GM13977 (cell line): ENCODE results near the gene ZMIZ1.
"Not testable (repeated sequence)": the region's sequence is repeated elsewhere in the genome, so short reads cannot be mapped to it uniquely, and the experiment has no call there.

Source experiments
- DNase-seq: peaks from one replicate; pipeline ENCODE4 v3.0.0; 2012; ENCODE audit warnings: low spot score
- CTCF ChIP-seq: IDR thresholded peaks from 2 replicates; pipeline ENCODE4 v1.5.1; 2012; ENCODE audit warnings: mild to moderate bottlenecking, control low read depth; ENCODE audit not compliant: insufficient read depth; ENCODE audit errors: extremely low read depth, missing control alignments
- in situ Hi-C: fragments of 300-500 bp; cut with MboI; formaldehyde crosslinking; loops from one replicate; pipeline ENCODE4 v1.12.0; 2022; ENCODE audit warnings: low sequenced_read_pairs, low pct_unique_long_range_greater_than_20kb, mixed read lengths, inconsistent platforms; ENCODE audit not compliant: unreplicated experiment

The ZMIZ1 gene

GRCh38 chr10:79274279-79275104 lies 205.7 kb downstream of the ZMIZ1 start:
- in situ Hi-C loops = no loop called here
- DNase-seq = no peak
- TF ChIP-seq CTCF = no peak

- no peak for DNase-seq
- in situ Hi-C loops = no loop called here
Measured at GRCh38 chr10:79275105-79275430, 206.3 kb downstream of the ZMIZ1 start.

GRCh38 chr10:79275431-79275851 lies 206.7 kb downstream of the ZMIZ1 start:
- TF ChIP-seq CTCF = no peak
- DNase-seq = no peak
- in situ Hi-C loops = no loop called here

More at GRCh38 chr10:79275105-79275430, 206.3 kb downstream of the ZMIZ1 start:
- no peak for TF ChIP-seq CTCF

- in situ Hi-C loops = no loop called here
- no peak for TF ChIP-seq CTCF
- no peak for DNase-seq
Measured at GRCh38 chr10:79277579-79278269, 209.0 kb downstream of the ZMIZ1 start.

- DNase-seq, in situ Hi-C loops: not testable (repeated sequence)
Measured at GRCh38 chr10:79279047-79279446, 210.3 kb downstream of the ZMIZ1 start.

GRCh38 chr10:79280956-79281355 lies 212.2 kb downstream of the ZMIZ1 start:
- in situ Hi-C loops = no loop called here
- no peak for TF ChIP-seq CTCF
- no peak for DNase-seq

GRCh38 chr10:79282388-79282787 lies 213.6 kb downstream of the ZMIZ1 start:
- in situ Hi-C loops = no loop called here
- no peak for DNase-seq
- no peak for TF ChIP-seq CTCF
